Stimulated activated CD8-positive, alpha-beta memory T cell treated with anti-CD3 and anti-CD28 coated beads, Interleukin-4, amount 100 ng/mL, for 1 hour (primary cell): Measurements from ENCODE around the gene PFKFB4.
"Not testable (repeated sequence)": the region's sequence is repeated elsewhere in the genome, so short reads cannot be mapped to it uniquely, and the experiment has no call there.

Source experiments
- DNase-seq, 2 donors: peaks; one replicate each; pipeline ENCODE4 v3.0.0-alpha.2; 2020; ENCODE audit warnings: low read depth in 2 of 2, low spot score in 1 of 2

Gene PFKFB4

GRCh38 chr3:48561045-48561736 is 4.6 kb upstream of the PFKFB4 start:
- no peak for DNase-seq

GRCh38 chr3:48560648-48561018 is 4.0 kb upstream of the PFKFB4 start:
- DNase-seq = no peak

- DNase-seq = no peak
Measured at GRCh38 chr3:48558493-48559134, 2.0 kb upstream of the PFKFB4 start.

GRCh38 chr3:48555949-48556795 is 431 bp downstream of the PFKFB4 start:
- no peak for DNase-seq

- DNase-seq = no peak
Measured at GRCh38 chr3:48555231-48555948, 1.2 kb downstream of the PFKFB4 start.

- no peak for DNase-seq
Measured at GRCh38 chr3:48553886-48554845, 2.4 kb downstream of the PFKFB4 start.

GRCh38 chr3:48553361-48553760 is 3.2 kb downstream of the PFKFB4 start:
- no peak for DNase-seq

GRCh38 chr3:48552111-48552951 is 4.3 kb downstream of the PFKFB4 start:
- DNase-seq = no peak

GRCh38 chr3:48551651-48552050 is 5.0 kb downstream of the PFKFB4 start:
- not testable (repeated sequence) for DNase-seq

- peak; percentile 76 to 77 for DNase-seq
Measured at GRCh38 chr3:48548729-48549705, 7.6 kb downstream of the PFKFB4 start.

- DNase-seq = no peak
Measured at GRCh38 chr3:48548126-48548525, 8.5 kb downstream of the PFKFB4 start.

GRCh38 chr3:48546203-48546829 is 10.3 kb downstream of the PFKFB4 start:
- DNase-seq = no peak

- no peak for DNase-seq
Measured at GRCh38 chr3:48544141-48544540, 12.5 kb downstream of the PFKFB4 start.

GRCh38 chr3:48543271-48543866 is 13.2 kb downstream of the PFKFB4 start:
- no peak for DNase-seq

GRCh38 chr3:48538451-48538850 is 18.2 kb downstream of the PFKFB4 start:
- DNase-seq = no peak

GRCh38 chr3:48536785-48537184 is 19.8 kb downstream of the PFKFB4 start:
- no peak for DNase-seq

- DNase-seq = no peak
Measured at GRCh38 chr3:48536116-48536515, 20.5 kb downstream of the PFKFB4 start.
